Natural killer cell treated with Interleukin-12 subunit alpha and Interleukin-12 subunit beta and Interleukin-15 and Interleukin-18, amount 100 ng/mL, for 72 hours (primary cell): Measurements from ENCODE around the gene SNX15. TPM values are rescaled to one million over a fixed set of nuclear protein-coding genes. Genes with fewer than 3 reads are reported as not detected.
A peak's percentile ranks its signal among the peaks of the same experiment; 100 is the strongest.

Experiments used
- ATAC-seq, 2 donors: fragments of 150-1000 bp; cut with Tn5 transposase in 1 of 2; sonication (Bioruptor Pico), chemical (Tn5 transposase) in 1 of 2; 2 replicates each; pipeline ENCODE4 v1.10.0; 2021
- DNase-seq: peaks from one replicate; pipeline ENCODE4 v3.0.0; 2022; ENCODE audit warnings: low spot score
- H3K27ac Mint-ChIP-seq, 2 donors: 1 replicate in 1 of 2; 2 replicates in 1 of 2; pipeline ENCODE4 v1.8.0; 2022; ENCODE audit warnings: mixed read lengths in 2 of 2, mild to moderate bottlenecking in 1 of 2, moderate library complexity in 1 of 2
- H3K27me3 Mint-ChIP-seq, 2 donors: 1 replicate in 1 of 2; 2 replicates in 1 of 2; pipeline ENCODE4 v1.8.0; 2022; ENCODE audit warnings: mixed read lengths in 2 of 2
- H3K36me3 Mint-ChIP-seq: one replicate; pipeline ENCODE4 v1.8.0; 2022; ENCODE audit warnings: mixed read lengths
- H3K4me1 Mint-ChIP-seq, 2 donors: 1 replicate in 1 of 2; 2 replicates in 1 of 2; pipeline ENCODE4 v1.8.0; 2022; ENCODE audit warnings: low read depth in 2 of 2, mixed read lengths in 2 of 2, mild to moderate bottlenecking in 1 of 2
- H3K4me3 Mint-ChIP-seq: one replicate; pipeline ENCODE4 v1.8.0; 2022; ENCODE audit warnings: mixed read lengths
- H3K9me3 Mint-ChIP-seq: 2 replicates; pipeline ENCODE4 v1.8.0; 2022; ENCODE audit warnings: mixed read lengths
- total RNA-seq, 2 donors: library from RNA; stranded (reverse); gene quantifications; one replicate each; pipeline ENCODE4 v1.2.3, GENCODE V29; 2022

The SNX15 gene
- total RNA-seq, 2 donors from 2014 or later = 14.1 to 28.2 TPM

DNA sequence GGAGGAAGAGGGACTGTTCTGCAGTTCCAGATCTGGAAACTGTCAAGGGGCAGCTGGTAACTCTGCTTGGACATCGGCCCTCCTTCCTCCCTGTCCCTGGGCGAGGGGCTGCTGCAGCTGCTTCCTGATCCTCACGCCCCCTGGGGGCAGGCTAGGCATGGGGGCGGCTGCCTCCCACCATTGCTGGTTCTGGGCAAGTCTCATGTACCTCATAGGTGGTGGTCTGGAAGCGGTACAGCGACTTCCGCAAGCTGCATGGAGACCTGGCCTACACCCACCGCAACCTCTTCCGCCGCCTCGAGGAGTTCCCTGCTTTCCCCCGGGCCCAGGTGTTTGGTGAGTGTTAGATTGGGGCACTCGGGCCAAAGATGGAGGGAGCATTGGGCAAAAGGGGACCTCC, 5.0 kb downstream of the SNX15 start:
- no peak for ATAC-seq
- H3K4me3 Mint-ChIP-seq = no peak overlapping the region
- H3K27ac Mint-ChIP-seq = no peak overlapping the region
- no peaks in the 10 kb centered on the region for H3K27me3 Mint-ChIP-seq
- H3K36me3 Mint-ChIP-seq = no peaks in the 10 kb centered on the region
- peaks cover 8 to 11% of the 10 kb centered on the region in 2 donors for H3K4me1 Mint-ChIP-seq
- no peaks in the 10 kb centered on the region for H3K9me3 Mint-ChIP-seq
- no peak for DNase-seq

DNA sequence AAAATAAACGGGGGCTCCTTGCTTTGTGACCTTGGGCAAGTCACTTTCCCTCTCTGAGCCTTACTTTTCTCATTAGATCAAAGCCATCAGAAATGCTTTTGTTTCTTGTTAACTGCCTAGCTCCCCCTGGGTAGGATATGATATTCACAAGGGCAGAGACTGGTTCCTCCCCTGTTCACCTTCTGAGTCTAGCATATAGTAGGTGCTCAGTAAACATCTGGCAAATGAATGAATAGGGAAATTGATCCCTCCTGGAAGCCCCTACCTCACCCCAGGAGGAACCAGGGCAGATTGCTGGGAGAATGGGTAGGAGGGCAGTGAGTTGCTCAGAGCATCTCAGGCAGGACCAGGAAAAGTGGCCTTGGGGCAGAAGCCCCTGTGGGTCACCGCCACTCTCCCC, 7.2 kb downstream of the SNX15 start:
- Mint-ChIP-seq H3K9me3 (no peaks in the 10 kb centered on the region), H3K4me1 (no peaks in the 10 kb centered on the region), H3K4me3 (no peak overlapping the region), H3K36me3 (no peaks in the 10 kb centered on the region), H3K27ac (no peak overlapping the region), H3K27me3 (no peaks in the 10 kb centered on the region)
- DNase-seq (no peak), ATAC-seq (no peak)

DNA sequence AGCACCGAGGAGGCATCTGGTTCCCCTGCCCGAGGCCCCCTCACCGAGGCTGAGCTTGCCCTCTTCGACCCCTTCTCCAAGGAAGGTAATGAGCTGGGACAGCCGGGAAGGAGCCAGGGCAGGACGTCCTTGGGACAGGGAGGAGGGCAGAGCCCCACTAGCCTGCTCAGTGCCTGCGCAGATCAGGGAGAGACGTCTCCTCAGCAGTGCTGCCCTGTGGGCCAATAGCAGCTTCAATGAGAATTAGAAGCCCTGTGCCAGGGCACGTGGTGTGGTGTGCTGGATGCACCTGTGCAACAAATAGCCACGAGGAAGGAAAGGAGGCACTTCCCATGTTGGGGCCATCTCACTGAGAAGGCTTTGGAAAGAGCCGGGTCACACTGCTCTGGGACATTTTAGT, 8.3 kb downstream of the SNX15 start:
- DNase-seq = no peak
- Mint-ChIP-seq H3K9me3 (no peaks in the 10 kb centered on the region), H3K4me3 (no peak overlapping the region), H3K27ac (no peak overlapping the region), H3K36me3 (no peaks in the 10 kb centered on the region), H3K27me3 (no peaks in the 10 kb centered on the region), H3K4me1 (no peaks in the 10 kb centered on the region)
- ATAC-seq = no peak

DNA sequence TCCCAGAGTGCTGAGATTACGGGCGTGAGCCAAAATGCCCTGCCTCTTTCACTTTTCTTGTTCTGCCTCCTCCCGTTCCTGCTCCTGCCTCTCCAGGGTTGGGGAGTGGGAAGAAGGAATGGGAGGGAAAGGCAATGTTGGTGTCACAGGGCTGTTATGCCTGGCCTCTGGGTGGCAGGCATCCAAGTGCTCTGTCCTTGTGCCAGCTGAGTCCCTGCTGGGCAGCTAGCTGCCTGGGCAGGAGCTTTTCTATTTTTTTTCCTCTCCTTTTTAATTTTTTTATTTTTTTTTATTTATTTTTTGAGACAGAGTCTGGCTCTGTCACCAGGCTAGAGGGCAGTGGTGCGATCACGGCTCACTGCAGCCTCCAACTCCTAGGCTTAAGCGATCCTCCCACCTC, 9.7 kb downstream of the SNX15 start:
- no peak for ATAC-seq
- H3K36me3 Mint-ChIP-seq = no peaks in the 10 kb centered on the region
- no peaks in the 10 kb centered on the region for H3K9me3 Mint-ChIP-seq
- DNase-seq = no peak
- H3K27ac Mint-ChIP-seq = no peak overlapping the region
- H3K4me1 Mint-ChIP-seq = no peaks in the 10 kb centered on the region
- H3K27me3 Mint-ChIP-seq = no peaks in the 10 kb centered on the region
- H3K4me3 Mint-ChIP-seq = no peak overlapping the region

DNA sequence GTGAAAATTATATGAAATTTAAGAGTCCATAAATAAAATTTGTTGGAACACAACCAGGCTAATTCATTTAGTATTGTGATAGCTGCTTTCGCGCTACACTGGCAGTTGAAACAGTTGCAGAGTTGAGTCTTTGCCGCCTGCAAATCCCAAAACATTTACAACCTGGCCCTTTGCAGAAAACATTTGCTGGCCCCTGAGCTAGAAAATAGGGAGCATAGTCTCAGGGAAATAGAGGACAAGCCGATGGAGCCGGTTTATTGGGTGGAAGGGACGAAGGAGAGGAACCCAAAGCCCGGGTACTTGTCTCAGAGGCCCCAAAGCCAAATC, 13.2 kb downstream of the SNX15 start:
- Mint-ChIP-seq H3K27me3 (no peaks in the 10 kb centered on the region), H3K4me3 (peak overlapping the region; percentile 91), H3K9me3 (no peaks in the 10 kb centered on the region), H3K36me3 (no peaks in the 10 kb centered on the region), H3K27ac (peak overlapping the region; percentile 80 to 90), H3K4me1 (peaks cover 0 to 4% of the 10 kb centered on the region in 2 donors)
- DNase-seq (no peak), ATAC-seq (no peak)

DNA sequence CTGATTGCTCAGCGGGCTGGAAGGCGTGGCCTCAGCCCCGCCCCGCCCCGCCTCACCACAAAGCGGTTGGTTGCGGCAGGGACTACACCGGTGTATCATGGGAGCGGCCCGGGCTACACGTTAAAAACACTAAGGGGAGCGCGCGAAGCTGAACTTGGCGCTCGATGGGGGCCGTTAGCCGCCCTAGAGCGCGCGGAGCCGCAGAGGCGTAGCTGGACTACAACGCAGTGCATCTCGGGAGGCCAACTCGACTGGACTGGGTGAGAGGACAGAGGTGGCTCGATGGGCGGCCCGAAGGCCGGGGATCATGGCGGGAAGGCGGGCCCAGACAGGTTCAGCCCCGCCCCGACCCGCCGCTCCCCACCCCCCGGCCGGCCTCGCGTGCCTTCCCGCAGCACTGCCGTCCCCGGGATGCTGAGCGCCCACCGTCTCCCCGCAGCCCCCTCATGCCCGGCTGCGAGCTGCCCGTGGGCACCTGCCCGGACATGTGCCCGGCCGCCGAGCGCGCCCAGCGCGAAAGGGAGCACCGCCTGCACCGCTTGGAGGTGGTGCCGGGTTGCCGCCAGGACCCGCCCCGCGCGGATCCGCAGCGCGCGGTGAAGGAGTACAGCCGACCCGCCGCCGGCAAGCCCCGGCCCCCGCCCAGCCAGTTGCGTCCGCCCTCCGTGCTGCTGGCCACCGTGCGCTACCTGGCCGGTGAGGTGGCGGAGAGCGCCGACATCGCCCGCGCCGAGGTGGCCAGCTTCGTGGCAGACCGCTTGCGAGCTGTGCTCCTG, 13.8 kb downstream of the SNX15 start, which contains the start of gene SAC3D1:
Gene SAC3D1, plus strand, starts transcription at position 364 of the 776 bp plus-strand sequence. Its CDS starts 83 bp downstream, at position 447.
- H3K36me3 Mint-ChIP-seq = no peaks in the 10 kb centered on the region
- peak within 1 kb of the TSS; percentile 80 to 90 for H3K27ac Mint-ChIP-seq
- H3K27me3 Mint-ChIP-seq = no peaks in the 10 kb centered on the region

DNA sequence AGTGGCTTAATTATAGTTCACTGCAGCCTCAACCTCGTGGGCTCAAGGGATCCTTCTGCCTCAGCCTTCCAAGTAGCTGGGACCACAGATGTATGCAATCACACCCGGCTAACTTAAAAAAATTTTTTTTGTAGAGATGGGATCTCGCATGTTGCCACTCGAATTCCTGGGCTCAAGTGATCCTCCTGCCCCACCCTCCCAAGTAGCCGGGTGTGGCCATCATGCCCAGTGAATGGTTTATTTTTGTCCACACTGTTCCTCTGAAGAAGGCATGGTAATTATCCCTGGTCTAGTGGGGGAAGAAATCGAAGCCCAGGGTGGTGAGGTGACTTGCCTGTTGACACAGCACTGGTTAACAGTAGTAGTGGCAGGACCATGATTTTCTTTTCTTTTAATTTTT, 15.7 kb downstream of the SNX15 start:
- Mint-ChIP-seq H3K9me3 (no peaks in the 10 kb centered on the region), H3K4me3 (peak overlapping the region; percentile 73), H3K36me3 (no peaks in the 10 kb centered on the region), H3K4me1 (peaks cover 7 to 13% of the 10 kb centered on the region in 2 donors), H3K27ac (peak overlapping the region in 1 of 2 donors; percentile 33), H3K27me3 (no peaks in the 10 kb centered on the region)
- DNase-seq (no peak), ATAC-seq (no peak)

More for the DNA sequence above, 13.8 kb downstream of the SNX15 start, which contains the start of gene SAC3D1:
- H3K4me1 Mint-ChIP-seq = peaks cover 0 to 4% of the 10 kb centered on the region in 2 donors
- H3K4me3 Mint-ChIP-seq = peak within 1 kb of the TSS; percentile 91
- ATAC-seq = peak; percentile 97
- peak; percentile 92 for DNase-seq
- no peaks in the 10 kb centered on the region for H3K9me3 Mint-ChIP-seq

DNA sequence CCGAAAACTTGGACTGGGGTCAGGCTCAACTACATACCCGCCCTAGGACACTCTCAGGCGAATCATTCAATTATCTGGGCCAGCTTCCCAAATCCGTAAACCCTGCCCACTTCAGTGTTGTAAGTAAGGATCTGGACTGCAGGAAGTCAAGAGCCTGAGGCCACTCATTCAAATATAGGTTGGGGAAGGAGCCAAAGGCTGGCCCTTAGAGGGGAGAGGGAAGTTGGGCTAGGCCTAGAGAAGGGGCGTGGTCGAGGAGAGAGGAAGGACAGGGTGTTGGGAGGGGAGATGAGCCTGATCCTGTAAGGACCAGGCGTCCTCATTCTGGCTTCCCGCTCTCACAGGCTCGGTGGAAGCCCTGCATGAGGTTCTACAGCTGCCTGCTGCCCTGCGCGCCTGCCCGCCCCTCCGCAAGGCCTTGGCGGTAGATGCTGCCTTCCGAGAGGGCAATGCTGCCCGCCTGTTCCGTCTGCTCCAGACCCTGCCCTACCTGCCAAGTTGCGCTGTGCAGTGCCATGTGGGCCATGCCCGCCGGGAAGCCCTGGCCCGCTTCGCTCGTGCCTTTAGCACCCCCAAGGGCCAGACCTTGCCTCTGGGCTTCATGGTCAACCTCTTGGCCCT, 16.8 kb downstream of the SNX15 start:
- no peaks in the 10 kb centered on the region for H3K36me3 Mint-ChIP-seq
- H3K4me1 Mint-ChIP-seq = peaks cover 7 to 16% of the 10 kb centered on the region in 2 donors
- ATAC-seq (no peak), DNase-seq (no peak)
- no peak overlapping the region for H3K27ac Mint-ChIP-seq
- no peaks in the 10 kb centered on the region for H3K27me3 Mint-ChIP-seq
- H3K4me3 Mint-ChIP-seq = no peak overlapping the region
- H3K9me3 Mint-ChIP-seq = no peaks in the 10 kb centered on the region

DNA sequence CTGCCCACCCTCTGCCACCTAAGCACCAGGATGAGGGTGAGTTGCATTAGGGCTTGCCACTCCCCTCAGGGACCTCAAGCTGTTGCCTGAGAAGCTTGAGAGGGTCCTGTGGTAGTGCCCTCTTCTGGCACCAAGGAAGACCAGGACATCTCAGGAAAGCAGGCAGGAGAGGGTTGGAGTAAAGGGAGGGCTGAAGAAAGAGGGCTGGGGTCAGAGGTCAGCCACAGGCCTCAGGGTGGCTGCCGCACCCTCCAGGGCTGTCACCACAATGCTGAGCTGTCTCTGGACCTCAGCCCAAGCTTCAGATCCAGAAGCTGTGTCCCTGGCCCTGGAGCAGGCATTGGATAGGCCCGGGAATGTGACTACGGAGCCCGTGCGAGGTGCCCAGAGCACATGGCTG, 17.8 kb downstream of the SNX15 start:
- DNase-seq = no peak
- ATAC-seq = no peak
- Mint-ChIP-seq H3K27me3 (no peaks in the 10 kb centered on the region), H3K4me1 (peaks cover 7 to 16% of the 10 kb centered on the region in 2 donors), H3K27ac (no peak overlapping the region), H3K4me3 (no peak overlapping the region), H3K9me3 (no peaks in the 10 kb centered on the region), H3K36me3 (no peaks in the 10 kb centered on the region)

DNA sequence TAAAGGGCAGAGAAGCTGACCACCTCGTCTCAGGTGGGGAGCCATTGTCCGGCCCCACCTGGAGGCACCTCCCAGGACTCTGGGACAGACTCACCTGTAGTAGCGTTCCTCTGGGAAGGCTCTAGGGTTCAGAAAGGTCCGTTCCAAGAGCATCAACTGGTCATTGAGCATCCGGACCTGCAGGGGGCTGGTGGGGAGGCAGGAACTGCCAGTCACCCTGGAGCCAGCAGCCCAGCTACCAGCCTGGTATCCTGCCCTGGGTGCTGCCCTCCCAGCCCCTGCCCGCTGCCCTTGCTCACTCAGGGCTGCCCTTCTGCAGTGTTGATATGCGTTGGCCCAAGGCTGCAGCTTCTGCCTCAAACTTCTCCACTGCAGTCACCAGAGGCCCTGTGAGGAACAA, 18.5 kb downstream of the SNX15 start:
- ATAC-seq = no peak
- Mint-ChIP-seq H3K27me3 (no peaks in the 10 kb centered on the region), H3K4me3 (no peak overlapping the region), H3K4me1 (peaks cover 7 to 16% of the 10 kb centered on the region in 2 donors), H3K36me3 (no peaks in the 10 kb centered on the region), H3K9me3 (no peaks in the 10 kb centered on the region), H3K27ac (no peak overlapping the region)
- no peak for DNase-seq

DNA sequence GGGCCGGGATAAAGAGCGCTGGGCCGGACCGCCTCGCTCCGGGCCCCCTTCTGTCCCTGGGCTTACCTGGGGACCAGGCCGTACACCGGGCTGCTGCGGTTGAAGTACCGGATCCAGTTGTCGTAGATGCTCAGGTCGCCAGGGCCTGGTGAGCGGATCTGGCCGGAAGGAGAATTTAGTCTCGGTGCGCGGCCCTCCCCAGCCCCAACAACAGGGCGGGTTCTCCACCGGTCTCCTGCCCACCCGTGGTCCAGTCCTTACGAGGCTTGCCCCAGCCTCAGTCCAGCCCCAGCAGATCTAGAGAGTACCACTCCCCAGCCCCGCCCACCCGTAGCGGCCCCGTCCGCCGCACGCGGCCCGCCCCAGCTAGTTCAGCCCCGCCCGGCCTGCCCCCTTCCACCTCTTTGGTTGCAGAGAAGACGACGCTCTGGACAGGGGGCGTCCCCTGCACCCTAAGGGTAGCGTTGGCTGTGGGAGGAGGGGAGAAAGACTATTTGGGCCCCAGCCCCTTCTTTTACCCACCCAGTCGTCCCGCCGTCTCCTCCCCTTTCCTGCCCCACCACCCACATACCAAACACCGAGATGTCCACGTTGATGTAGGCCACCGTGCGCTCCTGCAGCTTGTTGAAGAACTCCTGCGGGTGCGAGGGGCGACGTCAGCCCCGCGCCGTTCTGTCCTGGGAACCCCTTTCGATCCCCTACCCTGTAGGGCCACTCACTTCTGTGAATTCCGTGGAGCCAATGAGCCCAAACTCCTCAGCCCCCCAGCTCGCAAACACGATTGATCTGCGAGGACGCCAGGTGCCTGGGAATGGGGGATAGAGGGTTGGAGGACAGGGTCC, 20.6 kb downstream of the SNX15 start:
- H3K27ac Mint-ChIP-seq = peak overlapping the region; percentile 66 to 86
- ATAC-seq (peak; percentile 75 to 83), DNase-seq (no peak)
- H3K4me3 Mint-ChIP-seq = peak overlapping the region; percentile 91
- no peaks in the 10 kb centered on the region for H3K36me3 Mint-ChIP-seq
- H3K27me3 Mint-ChIP-seq = no peaks in the 10 kb centered on the region
- H3K4me1 Mint-ChIP-seq = peaks cover 7 to 11% of the 10 kb centered on the region in 2 donors
- H3K9me3 Mint-ChIP-seq = no peaks in the 10 kb centered on the region

DNA sequence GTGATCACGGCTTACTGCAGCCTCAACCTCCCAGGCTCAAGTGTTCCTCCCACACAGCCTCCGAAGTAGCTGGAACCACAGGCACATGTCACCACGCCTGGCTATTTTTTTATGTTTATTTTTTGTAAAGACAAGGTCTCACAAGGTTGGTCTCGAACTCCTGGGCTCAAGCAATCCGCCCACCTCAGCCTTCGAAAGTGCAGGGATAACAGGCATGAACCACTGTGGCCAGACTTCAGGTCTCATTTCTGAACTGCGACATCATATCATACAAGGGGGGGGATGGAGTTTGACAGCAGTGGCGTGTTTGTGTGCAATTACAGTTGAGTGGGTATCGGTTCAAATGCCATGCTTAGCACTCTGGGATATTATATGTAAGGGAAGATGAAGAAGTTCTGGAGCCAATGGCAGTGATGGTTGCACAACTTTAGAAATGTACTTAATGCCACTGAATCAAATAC, 24.2 kb downstream of the SNX15 start:
- no peaks in the 10 kb centered on the region for H3K36me3 Mint-ChIP-seq
- ATAC-seq = no peak
- H3K27ac Mint-ChIP-seq = no peak overlapping the region
- no peak for DNase-seq
- H3K27me3 Mint-ChIP-seq = peaks cover 0 to 8% of the 10 kb centered on the region in 2 donors
- H3K4me3 Mint-ChIP-seq = no peak overlapping the region
- no peaks in the 10 kb centered on the region for H3K9me3 Mint-ChIP-seq
- peaks cover 7 to 16% of the 10 kb centered on the region in 2 donors for H3K4me1 Mint-ChIP-seq

DNA sequence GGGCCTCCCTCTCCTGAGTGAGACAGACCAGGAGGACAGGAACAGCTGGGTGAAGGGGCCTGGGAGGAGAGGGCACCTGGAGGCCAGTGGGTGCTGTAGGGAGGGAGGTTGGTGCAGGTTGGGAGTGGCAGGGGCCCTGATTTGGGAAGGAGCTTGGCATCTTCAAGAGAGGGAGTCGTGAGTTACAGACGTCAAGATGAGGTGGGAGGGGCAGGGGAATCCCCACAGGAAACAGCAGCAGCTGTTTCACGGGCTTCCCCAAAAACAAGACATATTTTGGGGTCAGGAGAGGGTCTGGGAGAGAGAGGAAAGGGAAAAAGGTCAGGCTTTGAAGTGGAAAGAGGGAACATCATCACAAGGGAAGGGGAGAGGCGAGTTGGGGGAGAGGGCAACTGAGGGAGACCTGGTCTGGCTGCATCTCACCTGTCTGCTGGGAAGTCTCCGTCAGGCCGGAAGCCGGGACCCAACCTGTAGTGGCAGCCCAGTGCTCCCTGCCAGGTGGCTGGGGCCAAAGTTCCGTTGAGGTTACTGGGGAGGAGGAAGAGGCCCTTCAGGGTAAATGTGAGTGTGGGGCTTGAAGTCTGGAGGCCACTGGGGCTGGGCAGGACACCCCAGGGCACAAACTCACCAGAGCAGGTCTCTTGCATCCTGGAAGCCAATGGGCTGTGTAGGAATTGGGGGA, 26.7 kb downstream of the SNX15 start:
- no peaks in the 10 kb centered on the region for H3K9me3 Mint-ChIP-seq
- H3K27me3 Mint-ChIP-seq = peaks cover 0 to 8% of the 10 kb centered on the region in 2 donors
- ATAC-seq (no peak), DNase-seq (no peak)
- peaks cover 0 to 6% of the 10 kb centered on the region in 2 donors for H3K4me1 Mint-ChIP-seq
- H3K4me3 Mint-ChIP-seq = no peak overlapping the region
- peak overlapping the region in 1 of 2 donors; percentile 85 for H3K27ac Mint-ChIP-seq
- H3K36me3 Mint-ChIP-seq = no peaks in the 10 kb centered on the region
